Lower leg skin (tissue), 4 donors: Measurements from ENCODE around the gene LMX1A. TPM values are rescaled to one million over a fixed set of nuclear protein-coding genes. Genes with fewer than 3 reads are reported as not detected.

Source experiments
- DNase-seq, 2 donors: peaks; one replicate each; pipeline ENCODE4 v3.0.0-alpha.2; 2019; ENCODE audit warnings: low spot score in 2 of 2
- H3K4me3 ChIP-seq: fragments of 200-600 bp; sonication (generic); 2 replicates; pipeline ENCODE4 v1.5.1; 2017; ENCODE audit warnings: mild to moderate bottlenecking, low read depth; ENCODE audit not compliant: poor library complexity, severe bottlenecking
- CTCF ChIP-seq, 3 donors: fragments of 450-650 bp; IDR thresholded peaks; one replicate each; pipeline ENCODE4 v1.5.1; 2016; ENCODE audit warnings: antibody characterized with exemption in 3 of 3, mild to moderate bottlenecking in 3 of 3, moderate library complexity in 2 of 3
- POLR2A ChIP-seq, 2 donors: fragments of 450-650 bp; IDR thresholded peaks; one replicate each; pipeline ENCODE4 v1.6.1; 2016 to 2017; ENCODE audit warnings: antibody characterized with exemption in 2 of 2, mild to moderate bottlenecking in 1 of 2, moderate library complexity in 1 of 2
- WGBS, 2 donors: methylation state at CpG; one replicate each; pipeline ENCODE4 v1.1.5; 2018; 5-methylcytosine and 5-hydroxymethylcytosine counted together
- intact Hi-C: fragments of 100-400 bp; cut with DNase I; formaldehyde crosslinking; loops from one replicate; pipeline ENCODE4 v1.15.0; 2023; ENCODE audit warnings: low total_unique reads
- total RNA-seq, 4 donors: library from RNA; depleted of rRNA; stranded (reverse); fragments of >200 nt; gene quantifications; one replicate each; pipeline ENCODE4 v1.1.0, GENCODE V29; 2016

The LMX1A gene
- total RNA-seq, 4 donors from 2014 or later: 0.29 TPM; not detected in 3

- WGBS, 2 donors: 86 to 89% methylated on average over 4 of the region's 4 CpGs
- intact Hi-C loops: no loop called here
- no peak for TF ChIP-seq POLR2A (IDR thresholded peaks at IDR 0.05)
- TF ChIP-seq CTCF (IDR thresholded peaks at IDR 0.05): no peak
- no peak overlapping the region for H3K4me3 ChIP-seq
- no peak for DNase-seq
Measured at GRCh38 chr1:165189913-165190312, 166.6 kb downstream of the LMX1A start.

GRCh38 chr1:165189011-165189410 lies 167.5 kb downstream of the LMX1A start:
- no peak overlapping the region for H3K4me3 ChIP-seq
- no peak for TF ChIP-seq POLR2A (IDR thresholded peaks at IDR 0.05)
- WGBS, 2 donors: 65 to 70% methylated on average over 2 of the region's 2 CpGs
- intact Hi-C loops: no loop called here
- no peak for DNase-seq

DNA sequence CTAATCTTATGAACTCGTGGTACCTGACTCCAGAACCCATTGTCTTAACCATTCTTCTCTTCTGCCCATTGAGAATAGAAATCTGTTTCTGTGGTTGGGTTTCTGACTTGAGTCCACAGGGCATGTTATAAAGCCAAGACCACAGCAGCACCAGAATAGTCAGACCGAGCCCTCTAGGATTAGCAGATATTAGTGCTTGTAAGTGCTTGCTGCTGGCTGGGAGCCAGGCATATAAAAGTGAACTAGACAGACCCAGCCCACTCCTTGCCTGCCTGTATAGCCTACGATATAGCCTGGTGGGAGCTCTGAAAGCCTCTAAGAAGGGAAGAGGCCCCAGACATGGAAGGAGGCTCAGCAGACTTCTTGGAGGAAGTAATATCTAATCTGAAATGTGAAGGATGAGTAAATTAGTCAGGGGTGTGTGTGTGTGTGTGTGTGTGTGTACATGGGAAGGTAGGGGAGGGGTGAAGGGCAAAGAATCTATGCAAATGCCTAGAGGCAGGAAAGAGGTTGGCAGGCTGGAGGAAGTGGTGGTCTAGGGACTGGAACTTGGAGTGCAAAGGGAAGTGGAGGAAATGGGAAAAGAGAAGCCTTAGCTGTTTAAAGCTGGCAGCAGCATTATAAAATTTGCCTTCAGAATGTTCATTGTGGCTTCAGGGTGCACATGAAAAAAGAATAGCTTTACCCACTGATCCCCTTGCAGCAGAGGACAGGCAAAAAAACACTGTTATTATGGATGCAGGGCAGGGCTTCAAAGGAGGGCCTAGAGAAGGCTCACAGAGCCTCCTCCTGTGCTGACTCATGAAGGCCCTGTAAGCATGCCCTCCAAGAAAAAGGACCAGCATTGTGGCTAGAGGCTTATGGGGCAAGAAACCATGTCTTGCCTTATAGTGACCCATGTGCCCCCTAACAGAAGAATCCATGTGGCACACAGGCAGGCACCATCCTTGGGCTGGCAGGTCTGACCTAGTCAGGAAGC lies 169.2 kb downstream of the LMX1A start:
- 26 to 44% methylated on average over 3 of the region's 3 CpGs for WGBS, 2 donors
- TF ChIP-seq POLR2A (IDR thresholded peaks at IDR 0.05) (no peak), CTCF (IDR thresholded peaks at IDR 0.05) (no peak)
- H3K4me3 ChIP-seq: no peak overlapping the region
- DNase-seq: no peak
- intact Hi-C loops: no loop called here

DNA sequence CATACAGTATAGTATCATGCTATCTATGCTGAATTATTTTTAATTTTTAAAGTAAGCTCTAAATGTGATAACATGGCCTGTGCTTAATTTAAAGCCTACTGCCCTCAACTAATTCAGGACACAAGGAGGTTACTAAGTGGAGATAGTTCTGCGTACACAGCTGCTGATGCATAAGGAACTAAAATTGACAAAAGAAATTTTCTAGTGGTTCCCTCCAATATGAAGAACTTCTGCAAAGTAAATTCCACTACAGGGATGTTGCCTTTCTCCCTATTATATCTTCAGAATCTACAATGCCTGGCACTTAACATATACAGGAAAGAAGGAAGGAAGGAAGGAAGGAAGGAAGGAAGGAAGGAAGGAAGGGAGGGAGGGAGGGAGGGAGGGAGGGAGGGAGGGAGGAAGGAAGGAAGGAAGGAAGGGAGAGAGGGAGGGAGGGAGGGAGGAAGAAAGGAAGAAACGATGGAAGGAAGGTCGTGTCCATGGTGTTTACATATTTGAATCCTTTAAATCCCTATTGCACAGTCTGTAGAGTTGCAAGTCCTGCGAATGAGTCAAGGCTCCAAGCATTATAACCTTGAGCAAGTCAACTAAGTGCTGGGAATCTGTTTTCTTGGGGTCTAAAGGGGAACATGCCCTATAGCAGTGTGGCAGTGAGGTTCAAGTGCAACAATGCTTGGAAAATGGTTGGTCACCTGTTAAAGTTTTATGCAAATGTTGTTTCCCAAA lies 171.2 kb downstream of the LMX1A start:
- no peak for TF ChIP-seq CTCF (IDR thresholded peaks at IDR 0.05)
- TF ChIP-seq POLR2A (IDR thresholded peaks at IDR 0.05): no peak
- no peak overlapping the region for H3K4me3 ChIP-seq
- no peak for DNase-seq
- intact Hi-C loops: no loop called here
- WGBS, 2 donors: 74 to 75% methylated on average over 4 of the region's 4 CpGs

GRCh38 chr1:165182975-165183374 lies 173.5 kb downstream of the LMX1A start:
- no peak for DNase-seq
- 86 to 89% methylated on average over 3 of the region's 3 CpGs for WGBS, 2 donors
- TF ChIP-seq POLR2A (IDR thresholded peaks at IDR 0.05) (no peak), CTCF (IDR thresholded peaks at IDR 0.05) (no peak)
- no peak overlapping the region for H3K4me3 ChIP-seq
- intact Hi-C loops: no loop called here

GRCh38 chr1:165179306-165179705 lies 177.2 kb downstream of the LMX1A start:
- WGBS, 2 donors: 74 to 77% methylated on average over 6 of the region's 6 CpGs
- intact Hi-C loops: no loop called here
- TF ChIP-seq POLR2A (IDR thresholded peaks at IDR 0.05) (no peak), CTCF (IDR thresholded peaks at IDR 0.05) (no peak)

More at GRCh38 chr1:165179306-165179705, 177.2 kb downstream of the LMX1A start:
- no peak for DNase-seq
- no peak overlapping the region for H3K4me3 ChIP-seq
